ENCODE results near the gene IDS.
"Not testable (repeated sequence)": the region's sequence is repeated elsewhere in the genome, so short reads cannot be mapped to it uniquely, and the experiment has no call there.

Gene IDS

GRCh38 chrX:149539283-149540130 lies 34.4 kb upstream of the IDS start (continued):
- TF ChIP-seq ZNF558 (tag by site-specific recombination; IDR thresholded peaks at IDR 0.05): no peak
- TF ChIP-seq ZNF341 (tag by site-specific recombination; IDR thresholded peaks at IDR 0.05; ENCODE audit: low read depth): peak; percentile 98
- TF ChIP-seq ZNF146 (tag by site-specific recombination; IDR thresholded peaks at IDR 0.05): no peak
- TF ChIP-seq ZFP41 (tag by site-specific recombination; IDR thresholded peaks at IDR 0.05; ENCODE audit: borderline replicate concordance): no peak
- TF ChIP-seq ZNF324 (tag by site-specific recombination; IDR thresholded peaks at IDR 0.05): no peak
- no peak for TF ChIP-seq ZSCAN23 (tag by site-specific recombination; IDR thresholded peaks at IDR 0.05)
- TF ChIP-seq ZNF394 (tag by site-specific recombination; IDR thresholded peaks at IDR 0.05; ENCODE audit: borderline replicate concordance): peak; percentile 54; the same call in 1 of the 2 replicates
- no peak for TF ChIP-seq ZNF843 (tag by site-specific recombination; IDR thresholded peaks at IDR 0.05)
- peak; percentile 100 for TF ChIP-seq ZFHX2 (tag by site-specific recombination; conservative IDR thresholded peaks at IDR 0.05)
- no peak for TF ChIP-seq ZNF404 (tag by site-specific recombination; IDR thresholded peaks at IDR 0.05)
- no peak for TF ChIP-seq ZNF677 (tag by site-specific recombination; IDR thresholded peaks at IDR 0.05)
- no peak for TF ChIP-seq BCL11B (tag by site-specific recombination; IDR thresholded peaks at IDR 0.05; ENCODE audit: low read depth)

GRCh38 chrX:149537474-149537873 lies 32.4 kb upstream of the IDS start:
- POLR2A ChIA-PET; H3K4me1 ChIP-seq (ENCODE audit: control insufficient read depth, insufficient read depth, low read length); H3K27ac ChIP-seq (ENCODE audit: extremely low read depth, low read depth, low read length); H3K9me3 ChIP-seq (ENCODE audit: control insufficient read depth, insufficient read depth, low read depth, low read length); CTCF ChIA-PET; H3K4me3 ChIP-seq (ENCODE audit: low read depth, low read length): not testable (repeated sequence)
- peaks cover 0 to 15% of the 10 kb centered on the region in 2 experiments; a peak in 1 of 3 replicates for H3K36me3 ChIP-seq (ENCODE audit: control insufficient read depth in 2 of 2, insufficient read depth in 1 of 2, low read length in 2 of 2)

- TF ChIP-seq PRDM1 (tag by site-specific recombination; IDR thresholded peaks at IDR 0.05) (peak; percentile 64), EGR2 (tag by site-specific recombination; IDR thresholded peaks at IDR 0.05; ENCODE audit: low read depth) (peak; percentile 69; the same call in 1 of the 2 replicates), ZNF513 (tag by site-specific recombination; IDR thresholded peaks at IDR 0.05) (peak; percentile 63; the same call in 1 of the 2 replicates), ZFHX2 (tag by site-specific recombination; conservative IDR thresholded peaks at IDR 0.05) (peak; percentile 21; the same call in 1 of the 2 replicates), ZNF366 (tag by site-specific recombination; conservative IDR thresholded peaks at IDR 0.05) (peak; percentile 65)
- H3K4me1 ChIP-seq (ENCODE audit: control insufficient read depth, insufficient read depth, low read length); CTCF ChIA-PET; POLR2A ChIA-PET; H3K9me3 ChIP-seq (ENCODE audit: control insufficient read depth, insufficient read depth, low read depth, low read length); H3K4me3 ChIP-seq (ENCODE audit: low read depth, low read length); H3K27ac ChIP-seq (ENCODE audit: extremely low read depth, low read depth, low read length): not testable (repeated sequence)
- H3K36me3 ChIP-seq (ENCODE audit: control insufficient read depth in 2 of 2, insufficient read depth in 1 of 2, low read length in 2 of 2): peaks cover 0 to 32% of the 10 kb centered on the region in 2 experiments; a peak in 2 of 3 replicates
Measured at GRCh38 chrX:149534926-149535602, 30.0 kb upstream of the IDS start.

GRCh38 chrX:149533999-149534398 lies 28.9 kb upstream of the IDS start:
- H3K4me1 ChIP-seq (ENCODE audit: control insufficient read depth, insufficient read depth, low read length); H3K27ac ChIP-seq (ENCODE audit: extremely low read depth, low read depth, low read length); H3K4me3 ChIP-seq (ENCODE audit: low read depth, low read length); H3K9me3 ChIP-seq (ENCODE audit: control insufficient read depth, insufficient read depth, low read depth, low read length); CTCF ChIA-PET; POLR2A ChIA-PET: not testable (repeated sequence)
- H3K36me3 ChIP-seq (ENCODE audit: control insufficient read depth in 2 of 2, insufficient read depth in 1 of 2, low read length in 2 of 2): peaks cover 0 to 35% of the 10 kb centered on the region in 2 experiments; a peak in 2 of 3 replicates

GRCh38 chrX:149532868-149533267 lies 27.8 kb upstream of the IDS start:
- peaks cover 0 to 37% of the 10 kb centered on the region in 2 experiments; a peak in 2 of 3 replicates for H3K36me3 ChIP-seq (ENCODE audit: control insufficient read depth in 2 of 2, insufficient read depth in 1 of 2, low read length in 2 of 2)
- CTCF ChIA-PET; H3K27ac ChIP-seq (ENCODE audit: extremely low read depth, low read depth, low read length); POLR2A ChIA-PET; H3K4me3 ChIP-seq (ENCODE audit: low read depth, low read length); H3K4me1 ChIP-seq (ENCODE audit: control insufficient read depth, insufficient read depth, low read length); H3K9me3 ChIP-seq (ENCODE audit: control insufficient read depth, insufficient read depth, low read depth, low read length): not testable (repeated sequence)

Measured in HEK293 (cell line).